ENCODE results near the gene ATP2B2.

ATP2B2 gene

DNA sequence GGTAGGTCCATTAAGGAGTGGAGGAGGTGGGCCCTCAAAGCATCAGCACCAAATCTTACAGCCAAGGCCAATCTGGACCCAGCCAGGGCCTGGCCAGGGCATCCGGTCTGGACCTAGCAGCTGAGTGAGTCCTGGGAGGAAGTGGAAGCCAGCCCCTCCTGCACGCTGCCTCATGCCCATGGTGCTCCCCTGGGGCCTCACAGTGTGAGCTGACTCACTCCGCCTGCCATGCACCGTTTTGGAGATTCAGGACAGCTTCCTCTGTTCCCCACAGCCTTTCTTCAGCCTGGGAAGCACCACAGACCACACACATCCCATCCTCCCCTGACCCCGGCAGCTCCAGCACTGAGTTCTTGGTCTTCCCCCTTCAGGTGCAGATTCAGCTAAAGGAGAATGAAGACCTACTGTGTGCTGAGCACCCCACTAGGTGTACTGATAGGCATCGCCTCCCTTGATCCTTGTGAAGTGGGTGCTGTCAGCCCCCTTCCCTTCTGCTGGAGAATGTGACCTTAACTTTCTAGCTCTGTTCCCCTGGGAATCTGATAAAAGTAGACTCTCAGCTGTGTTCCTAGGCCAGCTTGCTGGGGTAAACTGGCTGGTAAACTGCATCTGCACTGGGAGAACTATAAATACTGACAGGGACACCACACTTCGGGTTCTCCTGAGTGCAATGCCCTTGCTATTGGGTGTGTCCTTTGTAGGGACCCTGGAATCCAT lies 147.6 kb downstream of the ATP2B2 start:
- peak overlapping the region; percentile 12 for H3K4me3 ChIP-seq (ENCODE audit: low read length)
- H3K36me3 ChIP-seq (ENCODE audit: insufficient read depth, low read length) = no peaks in the 10 kb centered on the region
- peak overlapping the region; percentile 55 for H3K4me2 ChIP-seq (ENCODE audit: low read length)
- no peaks in the 10 kb centered on the region for H3K27me3 ChIP-seq (ENCODE audit: control insufficient read depth, insufficient read depth, low read length)
- peak overlapping the region; percentile 63 for H3K9ac ChIP-seq (ENCODE audit: low read depth, low read length)
- H3K4me1 ChIP-seq (ENCODE audit: control insufficient read depth, insufficient read depth, low read length) = peaks cover 49% of the 10 kb centered on the region
- H3K9me3 ChIP-seq (replicated peaks; ENCODE audit: low read length) = no peaks in the 10 kb centered on the region

DNA sequence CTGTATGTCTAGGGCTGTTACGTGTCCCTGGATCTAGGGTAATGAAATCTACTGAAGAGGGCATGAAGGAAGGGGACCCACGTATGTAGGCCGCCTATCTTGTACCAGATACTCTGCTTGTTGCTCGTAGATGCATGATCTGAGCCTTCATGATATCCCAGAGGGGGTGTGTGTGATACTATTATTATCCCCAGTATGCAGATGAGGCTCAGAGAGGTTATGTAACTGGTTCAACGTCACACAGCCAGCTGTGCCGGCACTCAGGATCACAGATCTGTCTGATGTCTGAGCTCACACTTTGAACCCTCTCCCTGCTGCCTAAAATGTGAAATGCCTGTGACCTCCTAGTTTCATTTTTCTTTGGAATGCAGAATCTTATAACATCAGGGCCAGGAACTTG lies 148.3 kb downstream of the ATP2B2 start:
- H3K4me3 ChIP-seq (ENCODE audit: low read length) = no peak overlapping the region
- peaks cover 56% of the 10 kb centered on the region for H3K4me1 ChIP-seq (ENCODE audit: control insufficient read depth, insufficient read depth, low read length)
- H3K4me2 ChIP-seq (ENCODE audit: low read length) = peak overlapping the region; percentile 35
- H3K9ac ChIP-seq (ENCODE audit: low read depth, low read length) = peak overlapping the region; percentile 63
- H3K36me3 ChIP-seq (ENCODE audit: insufficient read depth, low read length) = no peaks in the 10 kb centered on the region
- H3K27me3 ChIP-seq (ENCODE audit: control insufficient read depth, insufficient read depth, low read length) = no peaks in the 10 kb centered on the region
- no peaks in the 10 kb centered on the region for H3K9me3 ChIP-seq (replicated peaks; ENCODE audit: low read length)

DNA sequence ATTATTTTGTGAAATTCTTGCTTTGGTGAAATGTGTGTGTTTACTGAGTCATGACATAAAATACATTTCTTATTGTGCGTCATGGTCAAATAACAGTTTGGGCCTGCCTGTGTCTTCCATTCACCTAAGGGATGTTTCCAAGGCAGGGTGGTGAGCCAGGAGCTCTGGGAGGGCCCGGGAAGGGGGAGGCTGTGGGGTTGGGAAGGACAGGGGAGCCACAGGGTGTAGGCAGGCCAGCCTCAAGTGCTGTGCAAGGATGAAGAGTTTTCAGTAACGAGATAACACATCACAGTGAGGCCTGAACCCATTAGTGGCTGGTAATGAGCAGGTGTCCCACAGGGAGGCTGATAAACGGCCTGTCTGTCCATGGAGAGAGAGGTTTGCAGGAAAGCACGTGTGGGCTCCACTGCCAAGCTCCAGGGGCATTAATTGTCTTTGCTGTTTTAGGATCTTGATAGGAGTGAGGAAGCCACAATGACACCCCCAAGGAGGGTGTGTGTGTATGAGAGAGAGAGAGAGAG lies 148.9 kb downstream of the ATP2B2 start:
- Histone ChIP-seq H3K36me3 (ENCODE audit: insufficient read depth, low read length) (no peaks in the 10 kb centered on the region), H3K9ac (ENCODE audit: low read depth, low read length) (peak overlapping the region; percentile 63), H3K4me1 (ENCODE audit: control insufficient read depth, insufficient read depth, low read length) (peaks cover 61% of the 10 kb centered on the region), H3K9me3 (replicated peaks; ENCODE audit: low read length) (no peaks in the 10 kb centered on the region), H3K4me2 (ENCODE audit: low read length) (no peak overlapping the region), H3K27me3 (ENCODE audit: control insufficient read depth, insufficient read depth, low read length) (no peaks in the 10 kb centered on the region), H3K4me3 (ENCODE audit: low read length) (no peak overlapping the region)

DNA sequence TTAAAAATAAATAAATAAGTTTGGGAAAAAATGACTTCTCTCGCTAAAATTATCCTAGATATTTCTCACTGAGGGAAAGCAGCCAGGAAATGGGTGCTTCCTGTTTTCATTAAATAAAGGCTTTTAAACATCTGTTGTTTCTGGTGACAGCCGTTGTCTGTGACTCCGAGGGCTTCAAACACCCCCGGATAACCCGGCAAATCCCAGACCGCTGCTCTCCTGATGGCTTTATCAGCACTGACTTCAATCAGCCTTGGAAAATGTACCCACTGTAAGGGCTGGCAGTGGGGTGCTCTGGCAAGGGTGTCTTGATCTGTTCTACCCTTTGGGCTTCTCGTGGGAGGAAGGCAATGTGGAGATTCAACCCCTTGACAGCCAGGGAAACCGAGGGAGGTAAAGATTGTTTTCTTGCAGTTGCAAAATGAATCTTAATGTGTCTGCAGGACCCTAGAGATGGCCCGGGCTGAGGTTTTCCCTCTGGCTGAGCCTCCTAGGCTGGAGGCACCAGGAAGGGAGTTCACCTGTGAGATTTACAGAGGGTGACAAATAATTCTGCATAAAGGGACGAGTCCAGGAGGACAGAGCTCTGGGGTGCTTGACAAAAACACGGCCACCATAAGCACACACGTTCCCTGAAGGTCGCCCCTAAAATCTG lies 150.9 kb downstream of the ATP2B2 start:
- Histone ChIP-seq H3K36me3 (ENCODE audit: insufficient read depth, low read length) (no peaks in the 10 kb centered on the region), H3K4me3 (ENCODE audit: low read length) (no peak overlapping the region), H3K9ac (ENCODE audit: low read depth, low read length) (peak overlapping the region; percentile 68), H3K4me1 (ENCODE audit: control insufficient read depth, insufficient read depth, low read length) (peaks cover 61% of the 10 kb centered on the region), H3K4me2 (ENCODE audit: low read length) (peak overlapping the region; percentile 60), H3K9me3 (replicated peaks; ENCODE audit: low read length) (no peaks in the 10 kb centered on the region), H3K27me3 (ENCODE audit: control insufficient read depth, insufficient read depth, low read length) (no peaks in the 10 kb centered on the region)

DNA sequence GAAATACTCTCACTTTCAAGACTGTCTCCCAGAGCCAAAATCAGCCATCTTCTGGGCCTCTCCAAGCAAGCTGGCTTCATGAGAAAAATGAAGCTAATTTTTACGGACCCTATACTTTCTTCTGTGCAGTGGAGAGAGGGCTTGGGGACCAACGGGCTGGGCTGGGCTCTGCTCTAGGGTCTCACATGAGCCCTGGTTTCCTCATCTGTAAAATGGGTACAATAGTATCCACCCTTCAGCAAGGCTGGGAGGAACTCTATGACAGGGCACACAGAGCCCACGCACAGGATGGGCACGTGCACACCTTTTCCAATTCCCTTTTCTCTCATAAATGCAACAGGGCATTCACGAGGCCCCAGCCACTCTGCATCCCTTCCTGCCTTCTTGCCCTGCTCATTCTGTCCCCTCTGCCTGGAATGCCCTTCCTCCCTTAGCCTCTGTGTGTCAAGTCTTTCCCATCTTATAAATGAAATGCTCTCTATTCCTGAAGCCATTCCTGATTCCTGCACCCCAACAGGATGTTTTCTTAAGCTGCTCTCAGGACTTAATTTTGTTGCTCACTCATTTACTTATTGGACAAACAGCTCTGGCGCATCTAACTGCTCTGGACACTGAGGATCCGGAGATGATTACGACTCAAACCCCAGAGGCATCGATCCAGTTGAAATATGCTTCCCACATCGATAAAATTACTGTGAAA lies 151.6 kb downstream of the ATP2B2 start:
- Histone ChIP-seq H3K4me3 (ENCODE audit: low read length) (peak overlapping the region; percentile 14), H3K4me2 (ENCODE audit: low read length) (peak overlapping the region; percentile 60), H3K9me3 (replicated peaks; ENCODE audit: low read length) (no peaks in the 10 kb centered on the region), H3K4me1 (ENCODE audit: control insufficient read depth, insufficient read depth, low read length) (peaks cover 61% of the 10 kb centered on the region), H3K36me3 (ENCODE audit: insufficient read depth, low read length) (no peaks in the 10 kb centered on the region), H3K9ac (ENCODE audit: low read depth, low read length) (peak overlapping the region; percentile 68), H3K27me3 (ENCODE audit: control insufficient read depth, insufficient read depth, low read length) (no peaks in the 10 kb centered on the region)

DNA sequence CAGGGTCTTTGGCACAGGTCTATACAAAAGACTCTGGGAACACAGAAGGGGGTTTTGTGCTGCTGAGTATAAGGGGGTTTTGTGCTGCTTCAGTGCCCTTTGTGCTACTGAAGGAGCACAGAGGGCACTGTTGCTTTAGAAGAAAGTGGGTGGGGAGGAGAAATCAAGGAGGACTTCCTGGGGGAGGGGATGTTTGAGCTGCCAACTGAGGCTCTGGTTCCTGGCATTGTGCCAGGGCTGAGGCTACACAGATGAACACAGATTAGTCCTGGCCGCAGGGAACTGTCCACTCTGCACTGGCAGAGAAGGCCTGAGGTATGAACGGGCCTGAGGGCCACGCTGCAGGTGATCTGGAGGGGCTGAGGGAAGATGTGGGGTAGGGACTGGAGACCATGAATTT lies 152.2 kb downstream of the ATP2B2 start:
- Histone ChIP-seq H3K4me3 (ENCODE audit: low read length) (no peak overlapping the region), H3K4me1 (ENCODE audit: control insufficient read depth, insufficient read depth, low read length) (peaks cover 58% of the 10 kb centered on the region), H3K4me2 (ENCODE audit: low read length) (peak overlapping the region; percentile 68), H3K27me3 (ENCODE audit: control insufficient read depth, insufficient read depth, low read length) (no peaks in the 10 kb centered on the region), H3K9me3 (replicated peaks; ENCODE audit: low read length) (no peaks in the 10 kb centered on the region), H3K36me3 (ENCODE audit: insufficient read depth, low read length) (no peaks in the 10 kb centered on the region), H3K9ac (ENCODE audit: low read depth, low read length) (peak overlapping the region; percentile 68)

DNA sequence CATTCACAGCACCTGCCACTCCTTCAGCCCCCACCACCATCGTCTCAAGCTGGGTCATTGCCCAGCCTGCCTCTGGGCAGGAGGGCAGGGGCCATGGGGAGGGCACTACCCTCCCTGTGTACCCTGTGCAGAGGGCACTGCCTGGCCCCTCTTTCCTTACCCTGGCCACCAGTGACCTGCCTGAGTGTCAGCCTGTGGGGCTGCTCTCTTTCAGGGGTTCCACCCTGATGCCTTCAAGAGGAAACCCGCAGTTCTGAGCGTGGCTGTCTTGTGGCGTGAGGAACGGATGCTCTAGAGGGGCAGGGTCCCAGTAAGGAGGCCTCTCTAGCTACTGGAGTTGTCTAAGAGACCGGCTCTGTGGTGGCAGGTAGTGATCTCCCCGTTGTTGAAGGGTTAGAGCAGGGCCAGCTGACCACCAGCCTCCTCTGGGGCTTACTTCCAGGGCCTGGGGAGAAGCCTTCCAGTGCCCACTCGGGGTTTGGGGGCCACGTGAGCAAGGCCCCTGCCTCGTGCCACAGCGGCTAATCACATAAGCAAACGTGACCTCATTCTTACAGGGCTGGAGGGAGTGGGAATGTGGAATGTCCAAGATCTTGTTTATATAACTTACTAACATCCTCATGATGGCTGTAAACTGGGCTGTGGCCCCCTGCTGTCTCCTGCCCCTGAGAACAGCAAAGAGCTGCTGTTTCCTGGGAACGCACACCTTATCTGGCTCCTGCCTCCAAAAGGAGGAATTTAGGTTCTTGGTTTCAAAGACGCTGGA lies 153.1 kb downstream of the ATP2B2 start:
- peak overlapping the region; percentile 68 for H3K4me2 ChIP-seq (ENCODE audit: low read length)
- peak overlapping the region; percentile 71 for H3K9ac ChIP-seq (ENCODE audit: low read depth, low read length)
- peaks cover 49% of the 10 kb centered on the region for H3K4me1 ChIP-seq (ENCODE audit: control insufficient read depth, insufficient read depth, low read length)
- H3K9me3 ChIP-seq (replicated peaks; ENCODE audit: low read length) = no peaks in the 10 kb centered on the region
- H3K36me3 ChIP-seq (ENCODE audit: insufficient read depth, low read length) = no peaks in the 10 kb centered on the region
- H3K4me3 ChIP-seq (ENCODE audit: low read length) = no peak overlapping the region
- no peaks in the 10 kb centered on the region for H3K27me3 ChIP-seq (ENCODE audit: control insufficient read depth, insufficient read depth, low read length)

DNA sequence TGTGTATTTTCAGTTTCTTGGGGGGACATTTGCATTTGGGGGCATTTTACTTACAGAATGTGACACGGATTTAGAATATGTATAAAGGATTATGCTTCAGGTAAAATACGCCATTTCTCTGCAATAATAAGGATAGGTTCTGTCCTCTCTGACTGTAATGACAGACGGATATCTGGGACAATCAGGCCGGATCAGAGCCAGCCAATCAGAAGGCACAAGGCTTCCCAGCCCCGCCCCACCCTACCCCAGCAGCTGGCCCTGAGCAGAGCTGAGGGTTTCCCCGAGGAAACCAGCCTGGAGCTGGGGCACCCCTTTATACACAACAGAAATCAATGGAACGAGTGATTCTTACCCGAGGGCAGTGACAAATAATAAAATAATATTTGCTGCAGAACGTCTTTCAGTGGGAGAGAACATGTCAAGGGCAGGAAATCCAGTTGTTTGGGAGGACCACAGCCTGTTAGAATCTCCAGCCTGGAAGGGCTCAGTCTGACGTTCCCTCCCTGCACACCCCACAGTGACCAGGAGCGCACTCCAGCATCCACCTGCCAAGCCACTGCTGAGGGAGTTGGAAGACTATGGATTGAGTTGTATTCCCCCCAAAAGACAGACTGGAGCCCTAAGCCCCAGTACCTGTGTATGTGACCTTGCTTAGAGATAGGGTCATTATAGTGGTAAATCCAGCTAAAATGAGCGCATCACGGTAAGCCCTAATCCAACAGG lies 154.2 kb downstream of the ATP2B2 start:
- Histone ChIP-seq H3K4me3 (ENCODE audit: low read length) (no peak overlapping the region), H3K27me3 (ENCODE audit: control insufficient read depth, insufficient read depth, low read length) (no peaks in the 10 kb centered on the region), H3K9me3 (replicated peaks; ENCODE audit: low read length) (no peaks in the 10 kb centered on the region), H3K4me1 (ENCODE audit: control insufficient read depth, insufficient read depth, low read length) (peaks cover 38% of the 10 kb centered on the region), H3K36me3 (ENCODE audit: insufficient read depth, low read length) (no peaks in the 10 kb centered on the region), H3K4me2 (ENCODE audit: low read length) (no peak overlapping the region), H3K9ac (ENCODE audit: low read depth, low read length) (no peak overlapping the region)

DNA sequence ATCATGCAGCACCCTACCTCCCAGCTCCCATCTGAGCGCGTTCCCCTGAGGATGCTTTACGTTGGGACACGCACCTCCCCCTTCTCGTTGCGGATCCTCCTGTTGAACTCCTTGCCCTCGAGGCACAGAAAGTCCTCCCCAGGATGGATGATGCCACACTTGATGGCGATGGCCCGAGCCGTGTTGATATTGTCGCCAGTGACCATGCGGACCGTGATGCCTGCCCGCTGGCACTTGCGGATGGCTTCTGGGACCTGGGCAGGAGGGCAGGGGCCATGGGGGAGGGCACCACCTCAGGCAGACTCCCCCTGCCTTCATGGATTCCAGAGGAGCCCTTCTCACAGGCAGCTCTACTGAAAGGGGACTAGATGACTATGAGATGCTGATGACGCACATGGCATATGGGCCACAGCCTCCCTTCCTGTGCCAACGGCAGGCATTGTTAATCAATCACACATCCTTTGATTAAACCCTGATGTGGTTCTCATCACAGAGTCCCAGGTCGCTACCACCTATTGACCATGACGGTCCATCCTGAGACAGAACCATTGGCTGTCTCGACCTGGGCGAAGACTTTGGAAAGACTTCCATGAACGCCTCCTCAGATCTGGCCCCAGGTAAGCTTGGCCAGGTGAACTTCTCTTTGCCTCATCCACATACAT lies 154.9 kb downstream of the ATP2B2 start:
- H3K27me3 ChIP-seq (ENCODE audit: control insufficient read depth, insufficient read depth, low read length) = no peaks in the 10 kb centered on the region
- H3K36me3 ChIP-seq (ENCODE audit: insufficient read depth, low read length) = no peaks in the 10 kb centered on the region
- no peak overlapping the region for H3K9ac ChIP-seq (ENCODE audit: low read depth, low read length)
- no peaks in the 10 kb centered on the region for H3K9me3 ChIP-seq (replicated peaks; ENCODE audit: low read length)
- no peak overlapping the region for H3K4me2 ChIP-seq (ENCODE audit: low read length)
- H3K4me1 ChIP-seq (ENCODE audit: control insufficient read depth, insufficient read depth, low read length) = peaks cover 36% of the 10 kb centered on the region
- no peak overlapping the region for H3K4me3 ChIP-seq (ENCODE audit: low read length)

DNA sequence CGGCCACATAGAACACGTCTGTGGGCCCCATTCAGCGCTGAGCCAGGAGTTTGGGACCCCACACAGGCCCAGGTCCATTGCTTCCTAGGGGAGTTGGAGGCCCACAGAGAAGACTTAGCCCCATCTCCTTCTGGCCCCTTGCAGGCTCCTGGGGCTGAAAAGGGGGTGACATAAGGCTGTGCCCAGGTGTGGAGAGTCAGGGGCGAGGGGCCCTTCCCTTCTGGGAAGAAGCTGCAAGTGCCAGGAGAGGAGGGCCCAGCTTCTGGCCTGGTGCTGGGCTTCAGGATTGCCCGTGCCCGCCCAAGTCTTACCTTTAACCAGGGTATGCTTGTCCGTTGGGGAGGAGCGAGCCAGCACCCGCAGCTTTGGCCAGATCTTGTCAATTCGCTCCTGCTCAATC lies 155.6 kb downstream of the ATP2B2 start:
- H3K4me3 ChIP-seq (ENCODE audit: low read length) = no peak overlapping the region
- H3K4me1 ChIP-seq (ENCODE audit: control insufficient read depth, insufficient read depth, low read length) = peaks cover 33% of the 10 kb centered on the region
- no peaks in the 10 kb centered on the region for H3K9me3 ChIP-seq (replicated peaks; ENCODE audit: low read length)
- no peaks in the 10 kb centered on the region for H3K36me3 ChIP-seq (ENCODE audit: insufficient read depth, low read length)
- H3K9ac ChIP-seq (ENCODE audit: low read depth, low read length) = no peak overlapping the region
- no peak overlapping the region for H3K4me2 ChIP-seq (ENCODE audit: low read length)
- H3K27me3 ChIP-seq (ENCODE audit: control insufficient read depth, insufficient read depth, low read length) = no peaks in the 10 kb centered on the region
